ENCODE data around the gene SLC37A4. TPM values are rescaled to one million over a fixed set of nuclear protein-coding genes. Genes with fewer than 3 reads are reported as not detected.

Gene SLC37A4
- total RNA-seq, 1 donor from 2014 or later: 21.9 TPM

DNA sequence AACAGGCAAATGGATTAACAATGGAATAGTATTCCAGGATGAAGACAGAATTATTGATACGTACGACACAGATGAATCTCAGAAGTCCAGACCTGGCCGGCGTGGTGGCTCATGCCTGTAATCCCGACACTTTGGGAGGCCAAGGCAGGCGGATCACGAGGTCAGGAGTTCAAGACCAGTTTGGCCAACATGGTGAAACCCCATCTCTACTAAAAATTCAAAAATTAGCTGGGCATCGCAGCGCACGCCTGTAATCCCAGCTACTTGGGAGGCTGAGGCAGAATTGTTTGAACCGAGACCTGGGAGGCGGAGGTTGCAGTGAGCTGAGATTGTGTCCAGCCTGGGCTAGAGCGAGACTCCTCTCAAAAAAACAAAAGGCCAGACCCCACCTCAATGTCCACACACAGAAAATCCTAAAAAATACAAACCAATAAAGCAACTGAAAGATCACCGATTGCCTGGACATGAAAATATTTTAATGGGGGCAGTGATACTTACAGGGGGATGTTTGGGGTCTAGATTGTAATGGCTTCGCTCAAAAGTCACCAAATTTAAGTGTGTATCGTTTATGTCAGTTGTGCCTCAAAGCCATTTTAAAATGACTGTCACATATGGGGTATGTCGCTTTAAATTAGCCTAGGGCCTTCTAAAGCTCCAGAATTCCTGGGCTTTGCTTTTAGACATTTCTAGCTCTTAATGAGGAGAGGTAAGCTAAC is 16.3 kb downstream of the SLC37A4 start:
- no peak for DNase-seq (ENCODE audit: low spot score)
- TF ChIP-seq, protein P1, sequence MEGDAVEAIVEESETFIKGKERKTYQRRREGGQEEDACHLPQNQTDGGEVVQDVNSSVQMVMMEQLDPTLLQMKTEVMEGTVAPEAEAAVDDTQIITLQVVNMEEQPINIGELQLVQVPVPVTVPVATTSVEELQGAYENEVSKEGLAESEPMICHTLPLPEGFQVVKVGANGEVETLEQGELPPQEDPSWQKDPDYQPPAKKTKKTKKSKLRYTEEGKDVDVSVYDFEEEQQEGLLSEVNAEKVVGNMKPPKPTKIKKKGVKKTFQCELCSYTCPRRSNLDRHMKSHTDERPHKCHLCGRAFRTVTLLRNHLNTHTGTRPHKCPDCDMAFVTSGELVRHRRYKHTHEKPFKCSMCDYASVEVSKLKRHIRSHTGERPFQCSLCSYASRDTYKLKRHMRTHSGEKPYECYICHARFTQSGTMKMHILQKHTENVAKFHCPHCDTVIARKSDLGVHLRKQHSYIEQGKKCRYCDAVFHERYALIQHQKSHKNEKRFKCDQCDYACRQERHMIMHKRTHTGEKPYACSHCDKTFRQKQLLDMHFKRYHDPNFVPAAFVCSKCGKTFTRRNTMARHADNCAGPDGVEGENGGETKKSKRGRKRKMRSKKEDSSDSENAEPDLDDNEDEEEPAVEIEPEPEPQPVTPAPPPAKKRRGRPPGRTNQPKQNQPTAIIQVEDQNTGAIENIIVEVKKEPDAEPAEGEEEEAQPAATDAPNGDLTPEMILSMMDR (IDR thresholded peaks at IDR 0.05; ENCODE audit: unreplicated experiment): no peak
- peaks cover 4% of the 10 kb centered on the region for H3K27me3 Mint-ChIP-seq (ENCODE audit: unreplicated experiment)
- no peaks in the 10 kb centered on the region for H3K9me3 Mint-ChIP-seq (ENCODE audit: unreplicated experiment)
- peaks cover 8% of the 10 kb centered on the region for H3K4me1 Mint-ChIP-seq (ENCODE audit: unreplicated experiment)
- no peak overlapping the region for H3K4me3 Mint-ChIP-seq (ENCODE audit: unreplicated experiment)
- H3K27ac Mint-ChIP-seq (ENCODE audit: unreplicated experiment): no peak overlapping the region
- H3K36me3 Mint-ChIP-seq (ENCODE audit: low read depth, unreplicated experiment): peaks cover 35% of the 10 kb centered on the region

DNA sequence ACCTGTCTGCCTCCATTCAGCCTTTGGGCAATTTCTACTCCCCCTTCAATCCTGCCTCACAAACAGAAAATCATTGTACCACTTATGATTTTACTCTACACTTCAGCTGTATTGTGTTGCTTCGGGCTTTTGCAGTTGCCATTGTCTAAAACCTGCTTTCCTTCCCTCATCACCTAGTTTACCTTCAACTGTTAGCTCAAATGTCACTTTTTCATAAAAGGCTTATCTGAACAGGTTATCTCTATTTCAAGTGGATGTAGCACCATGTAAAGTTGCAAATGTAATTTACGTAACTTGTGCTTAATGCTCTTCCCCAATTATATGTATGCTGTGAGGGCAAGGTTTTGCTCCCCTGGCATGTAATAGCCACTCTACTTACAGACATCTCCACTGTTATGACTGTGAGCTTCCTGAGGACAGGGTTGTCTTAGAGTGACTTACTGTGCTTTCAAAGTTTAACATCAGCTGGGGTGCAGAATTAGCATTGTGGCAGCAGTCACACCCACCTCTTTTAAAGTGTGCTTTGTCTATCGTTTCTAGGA is 18.0 kb downstream of the SLC37A4 start:
- TF ChIP-seq, protein P1 (IDR thresholded peaks at IDR 0.05; ENCODE audit: unreplicated experiment): no peak
- H3K36me3 Mint-ChIP-seq (ENCODE audit: low read depth, unreplicated experiment): peaks cover 39% of the 10 kb centered on the region
- H3K9me3 Mint-ChIP-seq (ENCODE audit: unreplicated experiment): no peaks in the 10 kb centered on the region
- DNase-seq (ENCODE audit: low spot score): no peak
- peaks cover 4% of the 10 kb centered on the region for H3K4me1 Mint-ChIP-seq (ENCODE audit: unreplicated experiment)
- no peak overlapping the region for H3K27ac Mint-ChIP-seq (ENCODE audit: unreplicated experiment)
- H3K27me3 Mint-ChIP-seq (ENCODE audit: unreplicated experiment): no peaks in the 10 kb centered on the region
- H3K4me3 Mint-ChIP-seq (ENCODE audit: unreplicated experiment): peak overlapping the region; percentile 10

DNA sequence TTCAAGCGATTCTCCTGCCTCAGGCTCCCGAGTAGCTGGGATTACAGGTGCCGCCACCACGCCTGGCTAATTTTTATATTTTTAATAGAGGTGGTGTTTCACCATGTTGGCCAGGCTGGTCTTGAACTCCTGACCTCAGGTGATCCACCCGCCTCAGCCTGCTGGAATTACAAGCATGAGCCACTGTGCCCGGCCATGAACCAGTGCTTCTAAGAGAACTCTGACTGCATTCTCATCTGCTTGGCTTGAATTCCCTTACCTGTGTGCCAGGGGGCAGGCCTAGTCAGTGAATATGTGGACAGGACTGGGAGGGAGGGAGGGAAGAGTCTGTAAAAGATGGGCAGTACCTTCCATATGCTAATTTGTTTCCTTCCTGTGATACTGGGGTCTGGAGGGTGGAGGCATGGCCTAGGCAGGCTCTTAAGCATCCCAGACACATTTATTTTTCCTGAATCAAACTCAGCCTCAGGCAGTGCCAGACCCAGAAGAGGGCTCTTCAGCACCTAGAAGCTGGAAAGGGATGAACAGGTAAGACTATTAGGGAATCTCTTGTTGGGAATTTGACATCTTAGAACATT is 19.1 kb downstream of the SLC37A4 start:
- Mint-ChIP-seq H3K36me3 (ENCODE audit: low read depth, unreplicated experiment) (peaks cover 43% of the 10 kb centered on the region), H3K27me3 (ENCODE audit: unreplicated experiment) (no peaks in the 10 kb centered on the region), H3K4me3 (ENCODE audit: unreplicated experiment) (no peak overlapping the region), H3K27ac (ENCODE audit: unreplicated experiment) (no peak overlapping the region), H3K4me1 (ENCODE audit: unreplicated experiment) (no peaks in the 10 kb centered on the region), H3K9me3 (ENCODE audit: unreplicated experiment) (no peaks in the 10 kb centered on the region)
- TF ChIP-seq, protein P1 (IDR thresholded peaks at IDR 0.05; ENCODE audit: unreplicated experiment): no peak
- DNase-seq (ENCODE audit: low spot score): no peak

DNA sequence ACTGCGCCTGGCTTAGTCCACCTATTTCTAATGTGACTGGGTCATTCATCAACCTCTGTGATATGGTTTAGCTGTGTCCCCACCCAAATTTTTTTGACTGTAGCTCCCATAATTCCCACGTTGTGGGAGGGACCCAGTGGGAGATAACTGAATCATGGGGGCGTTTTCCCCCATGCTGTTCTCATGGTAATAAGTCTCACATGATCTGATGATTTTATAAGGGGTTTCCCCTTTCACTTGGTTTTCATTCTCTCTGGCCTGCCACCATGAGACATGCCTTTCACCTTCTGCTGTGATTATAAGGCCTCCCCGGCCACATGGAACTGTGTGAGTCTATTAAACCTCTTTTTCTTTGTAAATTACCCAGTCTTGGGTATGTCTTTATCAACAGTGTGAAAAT is 24.0 kb downstream of the SLC37A4 start:
- peaks cover 21% of the 10 kb centered on the region for H3K36me3 Mint-ChIP-seq (ENCODE audit: low read depth, unreplicated experiment)

More for the DNA sequence above, 24.0 kb downstream of the SLC37A4 start:
- no peaks in the 10 kb centered on the region for H3K27me3 Mint-ChIP-seq (ENCODE audit: unreplicated experiment)
- H3K27ac Mint-ChIP-seq (ENCODE audit: unreplicated experiment): no peak overlapping the region
- H3K4me1 Mint-ChIP-seq (ENCODE audit: unreplicated experiment): no peaks in the 10 kb centered on the region
- no peak overlapping the region for H3K4me3 Mint-ChIP-seq (ENCODE audit: unreplicated experiment)
- no peak for DNase-seq (ENCODE audit: low spot score)
- no peaks in the 10 kb centered on the region for H3K9me3 Mint-ChIP-seq (ENCODE audit: unreplicated experiment)
- TF ChIP-seq, protein P1 (IDR thresholded peaks at IDR 0.05; ENCODE audit: unreplicated experiment): no peak
